ENCODE data around the gene PI4KA. TPM values are rescaled to one million over a fixed set of nuclear protein-coding genes. Genes with fewer than 3 reads are reported as not detected.

PI4KA gene
- total and polyA plus RNA-seq, 2 experiments from 2014 or later = 17.1 to 38.1 TPM

- no peak for TF ChIP-seq ZNF462 (CRISPR knock-in tag; IDR thresholded peaks at IDR 0.05)
These were observed 39.1 kb downstream of the PI4KA start (continued) for GRCh38 chr22:20819471-20819870.

GRCh38 chr22:20818471-20818870 lies 40.1 kb downstream of the PI4KA start:
- peaks cover 2% of the 10 kb centered on the region for H3K27me3 Mint-ChIP-seq (ENCODE audit: insufficient read depth, low read depth, poor library complexity)
- H3K36me3 ChIP-seq (ENCODE audit: insufficient read depth) = peaks cover 3% of the 10 kb centered on the region; the same call in 1 of the 2 replicates
- H3K9me2 ChIP-seq (ENCODE audit: insufficient read depth) = no peaks in the 10 kb centered on the region
- H3K4me1 Mint-ChIP-seq = no peaks in the 10 kb centered on the region; the same call in 2 of the 3 replicates
- H3K27ac Mint-ChIP-seq = no peak overlapping the region
- TF ChIP-seq ZNF331 (CRISPR knock-in tag; IDR thresholded peaks at IDR 0.05; ENCODE audit: low read depth) (no peak), EZH2 (IDR thresholded peaks at IDR 0.05; ENCODE audit: low read depth, unreplicated experiment) (no peak)
- H3K27me3 ChIP-seq (ENCODE audit: insufficient read depth) = no peaks in the 10 kb centered on the region
- ATAC-seq = no peak
- H3K4me2 ChIP-seq = no peak overlapping the region
- no peaks in the 10 kb centered on the region for H3F3A ChIP-seq (replicated peaks; ENCODE audit: low read depth)
- peaks cover 5% of the 10 kb centered on the region; the same call in 1 of the 2 replicates for H4K20me1 ChIP-seq (replicated peaks; ENCODE audit: insufficient read depth)
- H2AFZ ChIP-seq = no peak overlapping the region
- H3K27ac ChIP-seq (ENCODE audit: low read depth) = no peak overlapping the region
- H3K36me3 Mint-ChIP-seq (ENCODE audit: low read depth) = no peaks in the 10 kb centered on the region
- H3K4me3 Mint-ChIP-seq = no peak overlapping the region
- no peak overlapping the region for H3K4me3 ChIP-seq
- no peaks in the 10 kb centered on the region for H3K4me1 ChIP-seq (ENCODE audit: insufficient read depth)
- no peaks in the 10 kb centered on the region for H3K79me2 ChIP-seq (replicated peaks; ENCODE audit: insufficient read depth)
- H3K9me3 Mint-ChIP-seq = no peaks in the 10 kb centered on the region
- no peak for DNase-seq (ENCODE audit: low spot score)

- peaks cover 3% of the 10 kb centered on the region; the same call in 1 of the 2 replicates for H3K36me3 ChIP-seq (ENCODE audit: insufficient read depth)
- no peaks in the 10 kb centered on the region for H3K79me2 ChIP-seq (replicated peaks; ENCODE audit: insufficient read depth)
- H3F3A ChIP-seq (replicated peaks; ENCODE audit: low read depth) = no peaks in the 10 kb centered on the region
- peaks cover 10% of the 10 kb centered on the region; the same call in 2 of the 3 replicates for H3K36me3 Mint-ChIP-seq (ENCODE audit: low read depth)
- no peak overlapping the region for H2AFZ ChIP-seq
- no peaks in the 10 kb centered on the region for H3K9me2 ChIP-seq (ENCODE audit: insufficient read depth)
- DNase-seq (ENCODE audit: low spot score) (no peak), ATAC-seq (no peak)
- peaks cover 2% of the 10 kb centered on the region for H3K27me3 Mint-ChIP-seq (ENCODE audit: insufficient read depth, low read depth, poor library complexity)
- no peaks in the 10 kb centered on the region; the same call in 1 of the 2 replicates for H4K20me1 ChIP-seq (replicated peaks; ENCODE audit: insufficient read depth)
- no peak overlapping the region for H3K4me3 Mint-ChIP-seq
- H3K27ac ChIP-seq (ENCODE audit: low read depth) = no peak overlapping the region
- no peaks in the 10 kb centered on the region; the same call in 2 of the 3 replicates for H3K4me1 Mint-ChIP-seq
- H3K27ac Mint-ChIP-seq = no peak overlapping the region
- no peaks in the 10 kb centered on the region for H3K4me1 ChIP-seq (ENCODE audit: insufficient read depth)
- no peaks in the 10 kb centered on the region for H3K9me3 Mint-ChIP-seq
- no peak for TF ChIP-seq POLR2AphosphoS5 (IDR thresholded peaks at IDR 0.05; ENCODE audit: low read depth)
- no peak overlapping the region for H3K4me3 ChIP-seq
- H3K27me3 ChIP-seq (ENCODE audit: insufficient read depth) = no peaks in the 10 kb centered on the region
- H3K4me2 ChIP-seq = no peak overlapping the region
These were observed 42.1 kb downstream of the PI4KA start for GRCh38 chr22:20816559-20816958.
